Endometrial microvascular endothelial cells (primary cell): ENCODE measurements around the gene FIBP. TPM values are rescaled to one million over a fixed set of nuclear protein-coding genes. Genes with fewer than 3 reads are reported as not detected.
"Not testable (repeated sequence)": the region's sequence is repeated elsewhere in the genome, so short reads cannot be mapped to it uniquely, and the experiment has no call there.

Experiments used
- in situ Hi-C: cut with HindIII; loops from 2 replicates; pipeline ENCODE4 v1.10.0; 2017; ENCODE audit warnings: low sequenced_read_pairs, low pct_unique_long_range_greater_than_20kb; ENCODE audit errors: inconsistent ontology term
- total RNA-seq: library from RNA; depleted of rRNA; stranded (reverse); fragments of >200 nt; gene quantifications from one replicate; pipeline ENCODE4 v1.2.3, GENCODE V29; 2015; ENCODE audit errors: inconsistent ontology term

FIBP gene
- total RNA-seq, 1 donor from 2014 or later, result 154 TPM

DNA sequence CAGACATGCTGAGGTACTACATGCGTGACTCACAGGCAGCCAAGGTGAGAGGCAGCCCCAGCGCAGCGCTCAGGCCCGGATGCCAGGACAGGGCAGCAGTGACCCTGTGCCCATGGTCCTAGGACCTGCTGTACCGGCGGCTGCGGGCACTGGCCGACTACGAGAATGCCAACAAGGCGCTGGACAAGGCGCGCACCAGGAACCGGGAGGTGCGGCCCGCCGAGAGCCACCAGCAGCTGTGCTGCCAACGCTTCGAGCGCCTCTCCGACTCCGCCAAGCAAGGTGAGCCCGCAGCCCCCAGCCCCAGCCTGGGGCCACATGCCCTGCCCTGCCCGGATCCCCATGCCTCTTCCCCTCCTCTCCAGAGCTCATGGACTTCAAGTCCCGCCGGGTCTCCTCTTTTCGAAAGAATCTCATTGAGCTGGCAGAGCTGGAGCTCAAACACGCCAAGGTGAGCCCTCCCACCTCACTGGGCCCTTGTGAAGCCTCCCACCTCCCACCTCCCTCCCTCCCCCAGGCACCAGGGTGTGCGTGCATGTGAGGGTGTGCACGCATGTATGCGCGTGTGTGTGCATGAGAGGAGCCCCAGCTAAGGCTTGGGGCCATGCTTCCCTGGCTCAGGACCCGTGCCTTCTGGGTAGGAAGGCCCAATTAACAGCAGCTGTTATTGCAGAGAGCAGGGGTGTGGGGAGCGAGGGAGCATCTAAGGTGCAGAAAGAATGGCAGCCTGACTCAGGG is 35.6 kb downstream of the FIBP start:
- in situ Hi-C loops, result no loop called here

DNA sequence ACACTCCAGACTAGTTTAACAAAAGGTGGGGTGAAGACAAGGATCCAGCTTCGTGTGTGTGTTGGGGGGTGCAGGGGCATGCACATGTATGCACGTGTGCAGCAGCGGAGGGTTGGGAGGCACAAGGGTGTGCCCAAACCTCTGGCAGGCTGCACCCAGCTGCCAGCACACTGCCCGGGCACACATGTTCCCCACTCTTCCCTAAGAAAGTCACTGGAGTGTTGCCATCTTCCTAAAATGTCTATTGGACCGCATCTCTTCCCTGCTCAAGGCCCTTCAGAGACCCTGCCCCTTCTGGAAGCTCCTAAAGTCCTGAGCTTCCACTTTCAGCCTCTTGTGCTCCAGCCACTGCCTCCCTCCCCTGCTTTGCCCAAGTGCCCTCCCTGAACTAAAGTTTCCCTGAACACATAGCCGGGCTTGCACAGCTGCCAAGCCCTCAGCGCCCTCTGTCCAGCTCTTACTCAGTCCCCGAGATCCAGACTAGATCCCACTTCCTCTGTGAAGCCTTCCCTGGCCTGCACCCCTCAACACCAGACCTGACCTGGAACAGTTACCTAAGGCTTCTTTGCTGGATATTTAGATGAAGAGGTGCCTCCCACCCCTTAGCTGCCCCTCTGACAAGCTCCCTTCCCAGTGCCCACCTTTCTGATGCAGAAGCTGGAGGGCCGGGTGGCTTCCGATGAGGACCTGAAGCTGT is 36.3 kb downstream of the FIBP start:
- in situ Hi-C loops, result no loop called here

DNA sequence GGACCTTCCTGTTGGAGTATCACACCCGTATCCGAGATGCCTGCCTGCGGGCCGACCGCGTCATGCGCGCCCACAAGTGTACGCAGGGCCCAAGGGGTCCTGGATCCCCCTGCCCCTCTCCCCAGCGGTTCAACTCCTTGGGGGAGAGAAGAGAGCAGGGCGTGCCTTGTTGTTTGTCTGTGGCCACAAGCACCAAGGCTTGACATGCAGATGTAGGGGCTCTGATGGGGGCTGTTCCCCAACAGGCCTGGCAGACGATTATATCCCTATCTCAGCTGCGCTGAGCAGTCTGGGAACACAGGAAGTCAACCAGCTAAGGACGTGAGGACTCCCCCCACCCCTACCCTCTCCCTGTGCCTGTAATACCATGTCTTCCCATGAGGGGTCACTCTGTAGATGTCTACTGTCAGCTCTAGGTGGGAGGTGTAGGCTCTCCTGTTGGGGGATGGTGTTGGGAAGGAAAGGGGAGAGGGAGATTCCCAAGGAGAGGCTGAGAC is 37.1 kb downstream of the FIBP start:
- in situ Hi-C loops, result no loop called here

DNA sequence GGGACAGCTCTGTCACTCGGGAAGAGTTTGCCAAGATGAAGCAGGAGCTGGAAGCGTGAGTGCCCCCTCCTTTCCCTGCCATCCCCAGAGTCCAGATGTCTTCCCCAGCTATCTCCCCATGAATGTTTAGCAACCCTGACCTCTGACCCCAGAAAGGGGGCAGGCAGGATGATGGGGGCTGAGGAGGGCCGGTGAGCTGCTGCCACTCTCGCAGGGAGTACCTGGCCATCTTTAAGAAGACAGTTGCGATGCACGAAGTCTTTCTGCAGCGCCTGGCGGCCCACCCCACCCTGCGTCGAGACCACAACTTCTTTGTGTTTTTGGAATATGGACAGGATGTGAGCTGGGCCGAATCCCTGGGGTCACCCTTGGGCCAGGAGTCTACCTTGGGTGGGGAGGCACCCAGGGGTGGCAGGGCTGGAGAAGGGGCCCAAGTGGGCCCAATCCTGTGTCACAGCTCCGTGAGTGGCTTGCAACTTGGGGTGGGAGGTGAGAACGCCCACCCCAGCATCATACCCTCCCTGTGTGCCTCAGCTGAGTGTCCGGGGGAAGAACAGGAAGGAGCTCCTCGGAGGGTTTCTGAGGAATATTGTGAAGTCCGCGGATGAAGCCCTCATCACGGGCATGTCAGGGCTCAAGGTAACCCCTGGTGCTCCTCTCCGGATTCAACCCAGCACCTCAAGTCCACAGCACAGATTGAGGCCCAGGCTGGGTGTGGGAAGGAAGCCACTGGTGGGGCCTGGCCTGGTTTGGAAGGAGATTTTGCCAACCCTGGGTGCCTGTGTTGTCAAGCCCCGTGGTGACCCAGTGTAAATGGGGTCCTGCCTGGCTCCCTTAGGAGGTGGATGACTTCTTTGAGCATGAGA is 37.8 kb downstream of the FIBP start:
- in situ Hi-C loops, result no loop called here

DNA sequence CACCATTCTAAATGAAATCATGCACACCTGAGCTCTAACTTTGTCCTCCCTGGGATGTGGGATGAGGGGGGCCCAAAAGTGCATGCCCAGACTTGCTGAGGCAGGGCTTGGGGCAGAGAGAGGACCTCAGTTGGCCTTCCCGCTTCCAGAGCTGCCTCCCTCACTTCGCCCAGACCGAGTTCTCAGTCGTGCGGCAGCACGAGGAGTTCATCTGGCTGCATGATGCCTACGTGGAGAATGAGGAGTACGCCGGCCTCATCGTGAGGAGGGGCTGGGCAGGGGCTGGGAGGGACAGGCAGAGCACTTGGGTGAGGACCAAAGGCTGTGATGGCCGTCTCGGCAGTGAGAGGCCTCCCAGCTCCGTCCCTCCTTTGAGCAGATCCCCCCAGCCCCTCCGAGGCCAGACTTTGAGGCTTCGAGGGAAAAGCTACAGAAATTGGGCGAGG is 38.5 kb downstream of the FIBP start:
- in situ Hi-C loops, result no loop called here

DNA sequence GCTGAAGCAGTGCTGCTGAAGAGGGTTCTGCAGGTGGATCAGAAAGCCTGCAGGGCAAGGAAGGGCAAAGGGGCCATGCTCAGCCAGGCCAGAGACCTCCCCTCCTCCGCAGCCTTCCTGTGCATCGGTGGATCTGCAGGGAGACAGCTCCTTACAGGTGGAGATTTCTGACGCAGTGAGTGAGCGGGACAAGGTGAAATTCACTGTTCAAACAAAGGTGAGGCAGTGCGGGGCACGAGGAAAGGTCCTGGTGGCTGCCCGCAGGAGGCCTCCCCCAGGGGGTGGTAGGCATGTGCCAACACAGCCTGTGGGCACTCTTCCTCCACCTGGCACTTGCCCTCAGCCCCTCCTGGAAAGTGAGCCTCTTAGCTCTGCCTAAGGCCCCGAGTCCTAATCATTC is 38.9 kb downstream of the FIBP start:
- in situ Hi-C loops, result no loop called here

DNA sequence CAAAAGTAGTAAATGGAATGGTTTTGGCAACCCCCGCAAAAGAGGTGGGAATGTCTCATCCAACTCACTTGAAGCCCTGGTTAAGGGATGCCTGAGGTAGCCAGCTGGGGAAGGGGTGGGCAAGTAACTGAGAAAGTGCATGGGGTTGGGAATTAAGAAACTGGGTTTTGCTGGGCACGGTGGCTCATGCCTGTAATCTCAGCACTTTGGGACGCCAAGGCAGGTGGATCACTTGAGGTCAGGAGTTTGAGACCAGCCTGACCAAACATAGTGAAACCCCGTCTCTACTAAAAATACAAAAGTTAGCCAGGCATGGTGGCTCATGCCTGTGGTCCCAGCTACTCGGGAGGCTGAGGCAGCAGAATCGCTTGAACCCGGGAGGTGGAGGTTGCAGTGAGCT is 39.6 kb downstream of the FIBP start:
- in situ Hi-C loops, result not testable (repeated sequence)

DNA sequence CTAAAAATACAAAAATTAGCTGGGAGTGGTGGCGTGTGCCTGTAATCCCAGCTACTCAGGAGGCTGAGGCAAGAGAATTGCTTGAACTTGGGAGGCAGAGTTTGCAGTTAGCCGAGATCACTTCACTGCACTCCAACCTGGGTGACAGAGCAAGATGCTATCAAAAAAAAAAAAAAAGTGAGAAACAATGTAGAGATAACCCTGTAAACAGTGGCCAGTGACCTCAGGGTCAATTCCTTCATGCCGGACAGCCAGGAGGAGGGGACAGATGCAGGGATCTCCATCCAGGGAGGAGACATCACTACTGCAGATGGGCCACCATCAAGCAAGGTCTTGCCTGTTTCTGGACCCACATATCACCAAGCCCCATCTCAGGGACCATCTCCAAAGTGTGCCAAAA is 40.5 kb downstream of the FIBP start:
- in situ Hi-C loops, result no loop called here

DNA sequence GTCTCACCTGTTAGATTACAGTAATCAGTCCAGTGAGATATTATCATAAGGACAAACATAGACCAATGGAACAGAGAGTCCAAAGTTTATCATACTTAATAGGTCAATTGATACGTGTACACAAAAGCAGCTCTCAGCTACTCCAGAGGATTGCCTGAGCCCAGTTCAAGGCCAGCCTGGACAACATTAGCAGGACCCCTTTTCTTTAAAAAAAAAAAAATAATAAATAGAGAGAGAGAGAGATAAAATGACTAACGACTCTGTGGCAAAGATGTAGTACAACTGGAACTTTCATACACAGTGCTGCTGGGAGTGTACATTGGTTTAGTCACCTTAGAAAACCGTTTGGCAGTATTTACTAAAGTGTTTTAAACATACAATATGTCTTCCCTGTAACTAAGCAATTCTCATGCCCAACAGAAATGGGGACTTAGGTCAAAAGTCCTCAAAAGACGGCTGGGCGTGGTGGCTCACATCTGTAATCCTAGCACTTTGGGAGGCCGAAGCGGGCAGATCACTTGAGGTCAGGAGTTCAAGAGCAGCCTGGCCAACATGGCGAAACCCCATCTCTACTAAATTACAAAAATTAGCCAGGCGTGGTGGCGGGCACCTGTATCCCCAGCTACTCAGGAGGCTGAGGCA is 43.9 kb downstream of the FIBP start:
- in situ Hi-C loops, result no loop called here

DNA sequence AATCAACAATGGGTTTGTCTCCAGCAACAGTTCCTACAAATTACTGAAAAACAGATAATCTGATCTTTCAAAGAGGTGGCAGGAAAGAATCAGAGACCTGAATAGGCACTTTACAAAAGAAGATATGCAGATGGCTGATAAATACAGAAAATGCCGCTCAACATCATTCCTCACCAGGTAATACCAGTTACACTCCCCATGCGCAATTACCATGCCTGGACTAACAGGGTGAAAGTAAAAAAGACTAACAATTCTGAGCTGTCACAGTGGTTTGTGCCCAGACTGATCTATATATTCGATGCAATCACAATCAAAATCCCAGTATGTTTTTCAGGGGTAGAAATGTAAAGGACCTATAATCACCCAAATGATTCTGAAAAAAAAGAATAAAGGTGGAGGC is 44.5 kb downstream of the FIBP start:
- in situ Hi-C loops, result no loop called here

DNA sequence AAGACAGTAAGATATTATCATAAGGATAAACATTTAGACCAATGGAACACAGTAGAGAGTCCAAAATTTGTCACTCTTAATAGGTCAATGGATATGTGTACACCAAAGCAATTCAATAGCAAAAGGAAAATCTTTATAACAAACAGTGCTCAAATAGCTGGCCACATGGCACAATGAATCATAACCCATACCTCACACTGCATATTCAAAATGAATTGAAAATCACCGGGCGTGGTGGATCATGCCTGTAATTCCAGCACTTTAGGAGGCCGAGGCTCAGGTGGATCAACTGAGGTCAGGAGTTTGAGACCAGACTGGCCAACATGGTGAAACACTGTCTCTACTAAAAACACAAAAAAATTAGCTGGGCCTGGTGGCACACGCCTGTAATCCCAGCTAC is 46.1 kb downstream of the FIBP start:
- in situ Hi-C loops, result no loop called here

DNA sequence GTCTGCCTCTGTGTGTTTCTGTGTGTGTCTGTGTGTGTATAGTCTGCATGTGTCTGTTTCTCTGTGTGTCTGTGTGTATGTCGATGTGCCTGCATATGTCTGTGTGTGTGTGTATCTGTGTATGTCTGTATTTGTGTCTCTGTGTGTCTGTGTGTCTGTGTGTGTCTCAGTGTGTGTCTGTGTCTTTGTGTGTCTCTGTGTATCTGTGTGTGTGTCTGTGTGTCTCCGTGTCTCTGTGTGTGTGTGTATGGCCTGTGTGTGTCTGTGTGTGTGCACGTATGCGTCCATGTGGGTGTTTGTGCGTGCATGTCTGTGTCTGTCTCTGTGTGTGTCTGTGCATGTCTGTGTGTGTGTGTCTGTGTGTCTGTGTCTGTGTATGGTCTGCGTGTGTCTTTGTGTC is 54.1 kb downstream of the FIBP start:
- in situ Hi-C loops, result no loop called here

Other genes with a start within 250 kb of the FIBP start
- 69.7 TPM for gene RELA, start 225.6 kb downstream of the FIBP start, total RNA-seq
- gene KAT5, start 176.2 kb downstream of the FIBP start, total RNA-seq, result 34.0 TPM
- gene RNASEH2C, start 167.7 kb downstream of the FIBP start, total RNA-seq, result 110 TPM
- gene AP5B1, start 107.5 kb downstream of the FIBP start, total RNA-seq, result 8.5 TPM
- gene OVOL1, start 101.4 kb downstream of the FIBP start, total RNA-seq, result not detected
- gene SNX32, start 54.5 kb downstream of the FIBP start, total RNA-seq, result not detected
- gene CFL1, start 30.3 kb downstream of the FIBP start, total RNA-seq, result 2,359 TPM
- gene MUS81, start 28.0 kb downstream of the FIBP start, total RNA-seq, result 50.1 TPM
- gene EFEMP2, start 15.7 kb downstream of the FIBP start, total RNA-seq, result 81.8 TPM
- not detected for gene CTSW, start 8.6 kb downstream of the FIBP start, total RNA-seq
- 133 TPM for gene CCDC85B, start 2.2 kb upstream of the FIBP start, total RNA-seq
- gene FOSL1, start 11.9 kb upstream of the FIBP start, total RNA-seq, result 81.7 TPM
- 9.8 TPM for gene C11orf68, start 30.6 kb upstream of the FIBP start, total RNA-seq
- gene DRAP1, start 31.0 kb upstream of the FIBP start, total RNA-seq, result 151 TPM
- not detected for gene TSGA10IP, start 57.0 kb upstream of the FIBP start, total RNA-seq
- 34.7 TPM for gene SART1, start 73.3 kb upstream of the FIBP start, total RNA-seq
- 36.8 TPM for gene EIF1AD, start 113.7 kb upstream of the FIBP start, total RNA-seq
- 118 TPM for gene BANF1, start 114.0 kb upstream of the FIBP start, total RNA-seq
- not detected for gene CST6, start 123.5 kb upstream of the FIBP start, total RNA-seq
- under 0.01 TPM for gene CATSPER1, start 138.0 kb upstream of the FIBP start, total RNA-seq
- gene GAL3ST3, start 160.7 kb upstream of the FIBP start, total RNA-seq, result not detected
- 134 TPM for gene SF3B2, start 163.9 kb upstream of the FIBP start, total RNA-seq
- 17.7 TPM for gene PACS1, start 181.8 kb upstream of the FIBP start, total RNA-seq